Smooth muscle cell (in vitro differentiated cells): ENCODE results near the gene SEPTIN5. TPM values are rescaled to one million over a fixed set of nuclear protein-coding genes. Genes with fewer than 3 reads are reported as not detected.

Experiments
- DNase-seq: peaks from one replicate; lab custom pipeline; 2025; ENCODE audit not compliant: unreplicated experiment; lab: John Stamatoyannopoulos, UW
- H2AFZ ChIP-seq: fragments of 200-600 bp; sonication (generic); 2 replicates; pipeline ENCODE4 v1.6.0; 2016; ENCODE audit warnings: antibody characterized with exemption, low read depth, mild to moderate bottlenecking
- H3F3A ChIP-seq: fragments of 200-600 bp; sonication (generic); 2 replicates; pipeline ENCODE4 v1.6.0; 2017; ENCODE audit warnings: antibody characterized with exemption, low read depth
- H3K27ac ChIP-seq: fragments of 200-600 bp; sonication (generic); 2 replicates; pipeline ENCODE4 v1.5.1; 2016; ENCODE audit warnings: low read depth, mild to moderate bottlenecking
- H3K27me3 ChIP-seq: fragments of 200-600 bp; sonication (generic); 2 replicates; pipeline ENCODE4 v1.6.1; 2016; ENCODE audit warnings: low read depth, mild to moderate bottlenecking
- H3K36me3 ChIP-seq: fragments of 200-600 bp; sonication (generic); 2 replicates; pipeline ENCODE4 v1.5.1; 2016; ENCODE audit warnings: low read depth
- H3K4me1 ChIP-seq: fragments of 200-600 bp; sonication (generic); 2 replicates; pipeline ENCODE4 v1.5.1; 2016; ENCODE audit warnings: low read depth
- H3K4me2 ChIP-seq: fragments of 200-600 bp; sonication (generic); 2 replicates; pipeline ENCODE4 v1.6.0; 2016; ENCODE audit warnings: mild to moderate bottlenecking
- H3K4me3 ChIP-seq: fragments of 200-600 bp; sonication (generic); 2 replicates; pipeline ENCODE4 v1.5.1; 2016; ENCODE audit warnings: mild to moderate bottlenecking
- H3K79me2 ChIP-seq: fragments of 200-600 bp; sonication (generic); 2 replicates; pipeline ENCODE4 v1.6.0; 2016; ENCODE audit warnings: low read depth, mild to moderate bottlenecking
- H3K9ac ChIP-seq: fragments of 200-600 bp; sonication (generic); 2 replicates; pipeline ENCODE4 v1.6.0; 2016; ENCODE audit warnings: low read depth
- H3K9me3 ChIP-seq: fragments of 200-600 bp; sonication (generic); replicated peaks from 2 replicates; pipeline ENCODE4 v1.5.1; 2016; ENCODE audit warnings: low read depth
- H4K20me1 ChIP-seq: fragments of 200-600 bp; sonication (generic); 2 replicates; pipeline ENCODE4 v1.6.0; 2016; ENCODE audit warnings: low read depth
- WGBS: methylation state at CpG from one replicate; pipeline ENCODE4 v1.1.7; 2016; ENCODE audit warnings: low lambda C conversion rate; 5-methylcytosine and 5-hydroxymethylcytosine counted together
- polyA plus RNA-seq: library from polyadenylated mRNA; unstranded; fragments of >200 nt; fragmentation: Nextera tagmentation; extraction: Ambion mirVana; gene quantifications from 2 replicates; pipeline ENCODE4 v1.2.1, GENCODE V29; 2016
- total RNA-seq: library from RNA; depleted of rRNA; stranded (reverse); fragments of >200 nt; gene quantifications from 2 replicates; pipeline ENCODE4 v1.2.3, GENCODE V29; 2014
- TF ChIP-seq, protein P1 (sequence below): fragments of 200-600 bp; sonication (generic); IDR thresholded peaks from 2 replicates; pipeline ENCODE4 v1.5.1; 2017; ENCODE audit warnings: borderline replicate concordance, mild to moderate bottlenecking, antibody characterized with exemption; ENCODE audit not compliant: insufficient read depth, poor library complexity, severe bottlenecking

The SEPTIN5 gene
- total and polyA plus RNA-seq, 2 experiments from 2014 or later: 26.6 to 64.1 TPM

- Histone ChIP-seq H3K36me3 (no peaks in the 10 kb centered on the region), H3K27ac (no peak overlapping the region), H3K27me3 (peaks cover 23% of the 10 kb centered on the region), H3K4me3 (peak overlapping the region; percentile 64), H3F3A (peaks cover 4% of the 10 kb centered on the region), H3K9me3 (no peaks in the 10 kb centered on the region), H2AFZ (peak overlapping the region; percentile 69), H3K4me1 (peaks cover 33% of the 10 kb centered on the region), H3K9ac (no peak overlapping the region), H3K79me2 (no peaks in the 10 kb centered on the region), H3K4me2 (peak overlapping the region; percentile 89), H4K20me1 (peaks cover 55% of the 10 kb centered on the region)
- DNase-seq: no peak
- TF ChIP-seq, protein P1, sequence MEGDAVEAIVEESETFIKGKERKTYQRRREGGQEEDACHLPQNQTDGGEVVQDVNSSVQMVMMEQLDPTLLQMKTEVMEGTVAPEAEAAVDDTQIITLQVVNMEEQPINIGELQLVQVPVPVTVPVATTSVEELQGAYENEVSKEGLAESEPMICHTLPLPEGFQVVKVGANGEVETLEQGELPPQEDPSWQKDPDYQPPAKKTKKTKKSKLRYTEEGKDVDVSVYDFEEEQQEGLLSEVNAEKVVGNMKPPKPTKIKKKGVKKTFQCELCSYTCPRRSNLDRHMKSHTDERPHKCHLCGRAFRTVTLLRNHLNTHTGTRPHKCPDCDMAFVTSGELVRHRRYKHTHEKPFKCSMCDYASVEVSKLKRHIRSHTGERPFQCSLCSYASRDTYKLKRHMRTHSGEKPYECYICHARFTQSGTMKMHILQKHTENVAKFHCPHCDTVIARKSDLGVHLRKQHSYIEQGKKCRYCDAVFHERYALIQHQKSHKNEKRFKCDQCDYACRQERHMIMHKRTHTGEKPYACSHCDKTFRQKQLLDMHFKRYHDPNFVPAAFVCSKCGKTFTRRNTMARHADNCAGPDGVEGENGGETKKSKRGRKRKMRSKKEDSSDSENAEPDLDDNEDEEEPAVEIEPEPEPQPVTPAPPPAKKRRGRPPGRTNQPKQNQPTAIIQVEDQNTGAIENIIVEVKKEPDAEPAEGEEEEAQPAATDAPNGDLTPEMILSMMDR: no peak
- WGBS: 4% methylated on average over 48 of the region's 70 CpGs
Observed at GRCh38 chr22:19718456-19719049, 4.2 kb downstream of the SEPTIN5 start.

GRCh38 chr22:19719050-19719482, 4.8 kb downstream of the SEPTIN5 start:
- Histone ChIP-seq H3K36me3 (no peaks in the 10 kb centered on the region), H2AFZ (no peak overlapping the region), H3K4me1 (peaks cover 33% of the 10 kb centered on the region), H3K27me3 (peaks cover 27% of the 10 kb centered on the region), H4K20me1 (peaks cover 58% of the 10 kb centered on the region), H3K9ac (no peak overlapping the region), H3K27ac (no peak overlapping the region), H3F3A (no peaks in the 10 kb centered on the region), H3K9me3 (no peaks in the 10 kb centered on the region), H3K4me2 (peak overlapping the region; percentile 89), H3K4me3 (peak overlapping the region; percentile 64), H3K79me2 (no peaks in the 10 kb centered on the region)
- WGBS: 25% methylated on average over 19 of the region's 31 CpGs
- no peak for DNase-seq
- TF ChIP-seq, protein P1: no peak

GRCh38 chr22:19719488-19720021, 5.3 kb downstream of the SEPTIN5 start:
- no peak overlapping the region for H3K9ac ChIP-seq
- H3K27ac ChIP-seq: no peak overlapping the region
- no peak for DNase-seq
- no peak overlapping the region for H3K4me3 ChIP-seq
- H3K79me2 ChIP-seq: no peaks in the 10 kb centered on the region
- peaks cover 33% of the 10 kb centered on the region for H3K4me1 ChIP-seq
- H3K9me3 ChIP-seq: no peaks in the 10 kb centered on the region
- peaks cover 58% of the 10 kb centered on the region for H4K20me1 ChIP-seq
- no peak overlapping the region for H3K4me2 ChIP-seq
- WGBS: 94% methylated on average over 12 of the region's 12 CpGs
- H3K36me3 ChIP-seq: no peaks in the 10 kb centered on the region
- TF ChIP-seq, protein P1: no peak
- no peaks in the 10 kb centered on the region for H3F3A ChIP-seq
- peaks cover 31% of the 10 kb centered on the region for H3K27me3 ChIP-seq
- H2AFZ ChIP-seq: no peak overlapping the region
